ENCODE measurements around the gene PRR16. TPM values are rescaled to one million over a fixed set of nuclear protein-coding genes. Genes with fewer than 3 reads are reported as not detected.

The PRR16 gene
- total and polyA plus RNA-seq, 2 of the 13 experiments (the other 11 are each of a cell fraction or from before 2014, with no cell fraction given) = not detected

DNA sequence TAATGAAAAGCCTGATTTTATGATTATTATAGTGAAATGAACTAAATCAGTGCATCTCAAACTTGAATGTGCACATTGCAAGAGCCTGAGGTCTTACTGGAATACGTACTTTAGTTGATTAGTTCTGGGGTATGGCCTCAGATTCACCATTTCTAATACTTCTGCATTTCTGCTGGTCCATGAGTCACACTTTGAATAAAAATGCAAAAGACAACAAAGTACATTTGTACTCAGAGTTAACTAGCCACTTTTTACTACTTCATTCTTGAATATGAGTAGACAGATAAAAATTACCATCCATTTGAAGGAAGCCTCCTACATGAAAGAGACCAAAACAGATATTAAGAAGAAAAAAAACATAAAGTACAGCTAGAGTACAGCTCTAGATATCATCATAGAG is 27.1 kb upstream of the PRR16 start:
- ChIA-PET CTCF (ENCODE audit: low intra/inter-chr PET ratio, low total read pairs) (no interaction called here), POLR2A (no interaction called here)
- 6% methylated on average over 1 of the region's 1 CpG for WGBS (ENCODE audit: low lambda C conversion rate)
- intact Hi-C loops (cut with micrococcal nuclease; ENCODE audit: unreplicated experiment) = no loop called here
- in situ Hi-C loops (cut with HindIII; ENCODE audit: extremely low pct_ligation_motif_present, low pct_unique_long_range_greater_than_20kb) = no loop called here
- Histone ChIP-seq H3K9ac (ENCODE audit: insufficient read depth, low read depth, low read length) (no peak overlapping the region), H3K36me3 (replicated peaks in 1 of 2; ENCODE audit: control insufficient read depth in 1 of 2, insufficient read depth in 2 of 2, low read length in 2 of 2) (no peaks in the 10 kb centered on the region), H3K27ac (ENCODE audit: extremely low read length, insufficient read depth, low read length) (no peak overlapping the region), H3K79me2 (ENCODE audit: insufficient read depth, low read length) (no peaks in the 10 kb centered on the region), H3K9me3 (ENCODE audit: low read length) (peaks cover under 1% of the 10 kb centered on the region; the same call in 1 of the 2 replicates), H4K20me1 (ENCODE audit: insufficient read depth, low read length) (no peaks in the 10 kb centered on the region), H3K4me1 (ENCODE audit: insufficient read depth, low read length) (no peaks in the 10 kb centered on the region), H3K4me2 (ENCODE audit: low read depth, low read length) (no peak overlapping the region), H3K4me3 (replicated peaks in 1 of 3; ENCODE audit: insufficient read depth in 1 of 3, low read depth in 2 of 3, low read length in 3 of 3) (no peak overlapping the region), H3K27me3 (ENCODE audit: control insufficient read depth in 1 of 2, insufficient read depth in 2 of 2, low read length in 2 of 2) (no peaks in the 10 kb centered on the region), H2AFZ (ENCODE audit: low read length) (no peak overlapping the region)
- FAIRE-seq = no peak
- no peak for ATAC-seq
- TF ChIP-seq ZNF136 (CRISPR knock-in tag; IDR thresholded peaks at IDR 0.05; ENCODE audit: low read depth) (no peak), ZNF724P (CRISPR knock-in tag; IDR thresholded peaks at IDR 0.05; ENCODE audit: borderline replicate concordance) (no peak), SNAI1 (CRISPR knock-in tag; IDR thresholded peaks at IDR 0.05; ENCODE audit: borderline replicate concordance) (no peak), NR3C1 (CRISPR knock-in tag; IDR thresholded peaks at IDR 0.05) (no peak), MIER3 (CRISPR knock-in tag; IDR thresholded peaks at IDR 0.05; ENCODE audit: borderline replicate concordance) (no peak), ZFP36L2 (CRISPR knock-in tag; IDR thresholded peaks at IDR 0.05) (no peak), ZMYM3 (CRISPR knock-in tag; IDR thresholded peaks at IDR 0.05) (no peak)
- TF ChIP-seq, protein P1, sequence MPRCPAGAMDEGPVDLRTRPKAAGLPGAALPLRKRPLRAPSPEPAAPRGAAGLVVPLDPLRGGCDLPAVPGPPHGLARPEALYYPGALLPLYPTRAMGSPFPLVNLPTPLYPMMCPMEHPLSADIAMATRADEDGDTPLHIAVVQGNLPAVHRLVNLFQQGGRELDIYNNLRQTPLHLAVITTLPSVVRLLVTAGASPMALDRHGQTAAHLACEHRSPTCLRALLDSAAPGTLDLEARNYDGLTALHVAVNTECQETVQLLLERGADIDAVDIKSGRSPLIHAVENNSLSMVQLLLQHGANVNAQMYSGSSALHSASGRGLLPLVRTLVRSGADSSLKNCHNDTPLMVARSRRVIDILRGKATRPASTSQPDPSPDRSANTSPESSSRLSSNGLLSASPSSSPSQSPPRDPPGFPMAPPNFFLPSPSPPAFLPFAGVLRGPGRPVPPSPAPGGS (CRISPR knock-in tag; IDR thresholded peaks at IDR 0.05) = no peak
- TF ChIP-seq, protein P2, sequence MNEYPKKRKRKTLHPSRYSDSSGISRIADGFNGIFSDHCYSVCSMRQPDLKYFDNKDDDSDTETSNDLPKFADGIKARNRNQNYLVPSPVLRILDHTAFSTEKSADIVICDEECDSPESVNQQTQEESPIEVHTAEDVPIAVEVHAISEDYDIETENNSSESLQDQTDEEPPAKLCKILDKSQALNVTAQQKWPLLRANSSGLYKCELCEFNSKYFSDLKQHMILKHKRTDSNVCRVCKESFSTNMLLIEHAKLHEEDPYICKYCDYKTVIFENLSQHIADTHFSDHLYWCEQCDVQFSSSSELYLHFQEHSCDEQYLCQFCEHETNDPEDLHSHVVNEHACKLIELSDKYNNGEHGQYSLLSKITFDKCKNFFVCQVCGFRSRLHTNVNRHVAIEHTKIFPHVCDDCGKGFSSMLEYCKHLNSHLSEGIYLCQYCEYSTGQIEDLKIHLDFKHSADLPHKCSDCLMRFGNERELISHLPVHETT (CRISPR knock-in tag; conservative IDR thresholded peaks at IDR 0.05) = no peak
- TF ChIP-seq, protein P3, sequence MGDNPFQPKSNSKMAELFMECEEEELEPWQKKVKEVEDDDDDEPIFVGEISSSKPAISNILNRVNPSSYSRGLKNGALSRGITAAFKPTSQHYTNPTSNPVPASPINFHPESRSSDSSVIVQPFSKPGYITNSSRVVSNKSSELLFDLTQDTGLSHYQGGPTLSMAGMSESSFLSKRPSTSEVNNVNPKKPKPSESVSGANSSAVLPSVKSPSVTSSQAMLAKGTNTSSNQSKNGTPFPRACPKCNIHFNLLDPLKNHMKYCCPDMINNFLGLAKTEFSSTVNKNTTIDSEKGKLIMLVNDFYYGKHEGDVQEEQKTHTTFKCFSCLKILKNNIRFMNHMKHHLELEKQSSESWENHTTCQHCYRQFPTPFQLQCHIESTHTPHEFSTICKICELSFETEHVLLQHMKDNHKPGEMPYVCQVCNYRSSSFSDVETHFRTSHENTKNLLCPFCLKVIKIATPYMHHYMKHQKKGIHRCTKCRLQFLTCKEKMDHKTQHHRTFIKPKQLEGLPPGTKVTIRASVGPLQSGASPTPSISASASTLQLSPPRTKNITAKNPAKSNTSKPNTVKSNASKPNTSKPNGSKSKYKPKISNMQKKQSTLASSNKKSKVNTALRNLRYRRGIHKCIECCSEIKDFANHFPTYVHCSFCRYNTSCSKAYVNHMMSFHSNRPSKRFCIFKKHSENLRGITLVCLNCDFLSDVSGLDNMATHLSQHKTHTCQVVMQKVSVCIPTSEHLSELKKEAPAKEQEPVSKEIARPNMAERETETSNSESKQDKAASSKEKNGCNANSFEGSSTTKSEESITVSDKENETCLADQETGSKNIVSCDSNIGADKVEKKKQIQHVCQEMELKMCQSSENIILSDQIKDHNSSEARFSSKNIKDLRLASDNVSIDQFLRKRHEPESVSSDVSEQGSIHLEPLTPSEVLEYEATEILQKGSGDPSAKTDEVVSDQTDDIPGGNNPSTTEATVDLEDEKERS (CRISPR knock-in tag; IDR thresholded peaks at IDR 0.05) = no peak
- TF ChIP-seq, protein P4, sequence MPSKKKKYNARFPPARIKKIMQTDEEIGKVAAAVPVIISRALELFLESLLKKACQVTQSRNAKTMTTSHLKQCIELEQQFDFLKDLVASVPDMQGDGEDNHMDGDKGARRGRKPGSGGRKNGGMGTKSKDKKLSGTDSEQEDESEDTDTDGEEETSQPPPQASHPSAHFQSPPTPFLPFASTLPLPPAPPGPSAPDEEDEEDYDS (CRISPR knock-in tag; IDR thresholded peaks at IDR 0.05) = no peak
- TF ChIP-seq, protein P5, sequence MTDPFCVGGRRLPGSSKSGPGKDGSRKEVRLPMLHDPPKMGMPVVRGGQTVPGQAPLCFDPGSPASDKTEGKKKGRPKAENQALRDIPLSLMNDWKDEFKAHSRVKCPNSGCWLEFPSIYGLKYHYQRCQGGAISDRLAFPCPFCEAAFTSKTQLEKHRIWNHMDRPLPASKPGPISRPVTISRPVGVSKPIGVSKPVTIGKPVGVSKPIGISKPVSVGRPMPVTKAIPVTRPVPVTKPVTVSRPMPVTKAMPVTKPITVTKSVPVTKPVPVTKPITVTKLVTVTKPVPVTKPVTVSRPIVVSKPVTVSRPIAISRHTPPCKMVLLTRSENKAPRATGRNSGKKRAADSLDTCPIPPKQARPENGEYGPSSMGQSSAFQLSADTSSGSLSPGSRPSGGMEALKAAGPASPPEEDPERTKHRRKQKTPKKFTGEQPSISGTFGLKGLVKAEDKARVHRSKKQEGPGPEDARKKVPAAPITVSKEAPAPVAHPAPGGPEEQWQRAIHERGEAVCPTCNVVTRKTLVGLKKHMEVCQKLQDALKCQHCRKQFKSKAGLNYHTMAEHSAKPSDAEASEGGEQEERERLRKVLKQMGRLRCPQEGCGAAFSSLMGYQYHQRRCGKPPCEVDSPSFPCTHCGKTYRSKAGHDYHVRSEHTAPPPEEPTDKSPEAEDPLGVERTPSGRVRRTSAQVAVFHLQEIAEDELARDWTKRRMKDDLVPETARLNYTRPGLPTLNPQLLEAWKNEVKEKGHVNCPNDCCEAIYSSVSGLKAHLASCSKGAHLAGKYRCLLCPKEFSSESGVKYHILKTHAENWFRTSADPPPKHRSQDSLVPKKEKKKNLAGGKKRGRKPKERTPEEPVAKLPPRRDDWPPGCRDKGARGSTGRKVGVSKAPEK (CRISPR knock-in tag; IDR thresholded peaks at IDR 0.05; ENCODE audit: borderline replicate concordance) = no peak
- BruUV-seq (replicated peaks) = no TSS peak
- no peak for DNase-seq (ENCODE audit: low spot score)
